Measurements from ENCODE around the gene RALY. TPM values are rescaled to one million over a fixed set of nuclear protein-coding genes. Genes with fewer than 3 reads are reported as not detected.

The RALY gene
- total RNA-seq, 1 donor from 2014 or later, result 234 TPM

DNA sequence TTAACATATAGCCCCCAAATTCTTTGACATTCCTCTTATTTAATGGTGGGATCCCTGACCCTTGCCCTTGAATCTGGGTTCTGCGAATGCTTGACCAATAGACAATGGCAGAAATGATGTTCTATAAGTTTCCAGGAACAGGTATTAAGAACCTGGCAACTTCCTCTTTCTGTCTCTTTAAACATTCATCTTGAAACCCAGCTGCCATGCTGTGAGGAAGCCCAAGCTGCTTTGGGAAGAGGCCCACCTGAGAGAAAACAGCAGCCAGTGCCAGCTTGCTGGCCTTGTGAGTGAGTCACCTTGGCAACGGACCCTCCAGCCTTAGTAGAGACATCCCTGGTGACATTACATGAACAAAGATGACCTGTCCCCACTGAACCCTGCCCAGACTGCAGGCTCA, 45.2 kb upstream of the RALY start:
- Mint-ChIP-seq H3K36me3 (ENCODE audit: unreplicated experiment) (peaks cover 4% of the 10 kb centered on the region), H3K27ac (ENCODE audit: unreplicated experiment) (no peak overlapping the region), H3K27me3 (ENCODE audit: unreplicated experiment) (peaks cover 5% of the 10 kb centered on the region), H3K4me3 (ENCODE audit: unreplicated experiment) (no peak overlapping the region), H3K9me3 (ENCODE audit: unreplicated experiment) (peaks cover 2% of the 10 kb centered on the region), H3K4me1 (ENCODE audit: low read depth, unreplicated experiment) (peaks cover 3% of the 10 kb centered on the region)
- TF ChIP-seq, protein P1, sequence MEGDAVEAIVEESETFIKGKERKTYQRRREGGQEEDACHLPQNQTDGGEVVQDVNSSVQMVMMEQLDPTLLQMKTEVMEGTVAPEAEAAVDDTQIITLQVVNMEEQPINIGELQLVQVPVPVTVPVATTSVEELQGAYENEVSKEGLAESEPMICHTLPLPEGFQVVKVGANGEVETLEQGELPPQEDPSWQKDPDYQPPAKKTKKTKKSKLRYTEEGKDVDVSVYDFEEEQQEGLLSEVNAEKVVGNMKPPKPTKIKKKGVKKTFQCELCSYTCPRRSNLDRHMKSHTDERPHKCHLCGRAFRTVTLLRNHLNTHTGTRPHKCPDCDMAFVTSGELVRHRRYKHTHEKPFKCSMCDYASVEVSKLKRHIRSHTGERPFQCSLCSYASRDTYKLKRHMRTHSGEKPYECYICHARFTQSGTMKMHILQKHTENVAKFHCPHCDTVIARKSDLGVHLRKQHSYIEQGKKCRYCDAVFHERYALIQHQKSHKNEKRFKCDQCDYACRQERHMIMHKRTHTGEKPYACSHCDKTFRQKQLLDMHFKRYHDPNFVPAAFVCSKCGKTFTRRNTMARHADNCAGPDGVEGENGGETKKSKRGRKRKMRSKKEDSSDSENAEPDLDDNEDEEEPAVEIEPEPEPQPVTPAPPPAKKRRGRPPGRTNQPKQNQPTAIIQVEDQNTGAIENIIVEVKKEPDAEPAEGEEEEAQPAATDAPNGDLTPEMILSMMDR (IDR thresholded peaks at IDR 0.05; ENCODE audit: partially characterized antibody, unreplicated experiment), result no peak
- no peak for DNase-seq

DNA sequence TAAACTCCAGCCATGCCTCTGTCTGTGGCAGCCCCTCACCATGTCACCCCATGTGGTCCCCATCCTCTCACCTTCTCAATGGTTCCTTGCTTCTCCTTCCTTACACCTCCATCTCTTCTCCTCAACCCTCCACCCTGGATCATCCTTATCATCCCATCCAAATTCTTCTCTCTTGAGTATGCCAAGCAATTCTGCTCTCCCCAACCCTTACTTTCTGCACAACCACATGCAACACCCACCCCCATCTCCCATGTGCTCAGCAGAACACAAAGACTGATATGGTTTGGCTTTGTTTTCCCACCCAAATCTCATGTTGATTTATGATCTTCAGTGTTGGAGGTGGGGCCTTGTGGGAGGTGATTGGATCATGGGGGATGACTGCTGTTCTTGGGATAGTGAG, 42.5 kb upstream of the RALY start:
- peaks cover 4% of the 10 kb centered on the region for H3K36me3 Mint-ChIP-seq (ENCODE audit: unreplicated experiment)
- H3K27ac Mint-ChIP-seq (ENCODE audit: unreplicated experiment), result no peak overlapping the region
- no peak for DNase-seq
- H3K4me1 Mint-ChIP-seq (ENCODE audit: low read depth, unreplicated experiment), result no peaks in the 10 kb centered on the region
- H3K4me3 Mint-ChIP-seq (ENCODE audit: unreplicated experiment), result no peak overlapping the region
- TF ChIP-seq, protein P1 (IDR thresholded peaks at IDR 0.05; ENCODE audit: partially characterized antibody, unreplicated experiment), result no peak
- peaks cover 2% of the 10 kb centered on the region for H3K27me3 Mint-ChIP-seq (ENCODE audit: unreplicated experiment)
- peaks cover 2% of the 10 kb centered on the region for H3K9me3 Mint-ChIP-seq (ENCODE audit: unreplicated experiment)

DNA sequence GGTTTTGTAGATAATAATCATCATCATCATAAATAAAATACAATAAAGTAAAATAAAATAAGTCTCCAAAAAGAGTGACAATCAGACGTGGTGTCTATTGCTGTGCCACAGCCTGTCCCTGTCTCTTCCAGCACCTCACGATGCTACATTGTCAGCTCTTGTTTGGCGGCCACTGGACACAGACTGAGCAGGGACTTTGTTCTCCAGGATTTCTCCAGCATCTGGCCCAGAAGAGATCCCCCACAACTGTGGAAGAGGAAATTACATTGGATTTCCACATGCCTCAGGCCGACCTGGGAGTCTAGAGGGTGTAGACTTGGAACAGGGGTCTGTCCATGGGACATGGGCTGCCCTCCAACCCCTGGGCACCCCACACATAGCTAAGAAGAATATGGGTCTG, 39.2 kb upstream of the RALY start:
- no peaks in the 10 kb centered on the region for H3K9me3 Mint-ChIP-seq (ENCODE audit: unreplicated experiment)
- no peaks in the 10 kb centered on the region for H3K4me1 Mint-ChIP-seq (ENCODE audit: low read depth, unreplicated experiment)
- H3K36me3 Mint-ChIP-seq (ENCODE audit: unreplicated experiment), result no peaks in the 10 kb centered on the region
- TF ChIP-seq, protein P1 (IDR thresholded peaks at IDR 0.05; ENCODE audit: partially characterized antibody, unreplicated experiment), result no peak
- H3K4me3 Mint-ChIP-seq (ENCODE audit: unreplicated experiment), result no peak overlapping the region
- no peak overlapping the region for H3K27ac Mint-ChIP-seq (ENCODE audit: unreplicated experiment)
- H3K27me3 Mint-ChIP-seq (ENCODE audit: unreplicated experiment), result peaks cover 2% of the 10 kb centered on the region
- no peak for DNase-seq

DNA sequence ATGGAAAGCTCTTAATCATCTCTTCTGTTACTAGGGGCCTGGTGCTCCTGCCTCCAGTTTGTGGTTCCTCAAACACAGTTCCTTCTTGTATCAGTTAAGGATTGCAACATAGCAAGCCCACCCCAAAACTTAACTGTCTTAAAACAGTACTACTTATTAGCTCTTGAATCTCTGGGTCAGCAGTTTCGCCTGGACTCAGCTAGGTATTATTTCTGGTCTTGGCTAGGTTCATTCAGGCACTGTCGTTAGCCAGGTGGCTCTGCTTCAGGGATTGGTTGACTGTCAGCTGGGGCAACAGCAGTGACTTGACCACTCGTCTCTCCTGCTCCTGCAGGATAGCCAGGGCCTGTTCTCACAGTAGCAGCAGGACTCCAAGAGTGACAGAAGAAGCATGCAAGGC, 30.0 kb upstream of the RALY start:
- no peaks in the 10 kb centered on the region for H3K36me3 Mint-ChIP-seq (ENCODE audit: unreplicated experiment)
- H3K4me1 Mint-ChIP-seq (ENCODE audit: low read depth, unreplicated experiment), result peaks cover 8% of the 10 kb centered on the region
- H3K27ac Mint-ChIP-seq (ENCODE audit: unreplicated experiment), result no peak overlapping the region
- peaks cover 2% of the 10 kb centered on the region for H3K27me3 Mint-ChIP-seq (ENCODE audit: unreplicated experiment)
- peaks cover 3% of the 10 kb centered on the region for H3K9me3 Mint-ChIP-seq (ENCODE audit: unreplicated experiment)
- H3K4me3 Mint-ChIP-seq (ENCODE audit: unreplicated experiment), result no peak overlapping the region
- DNase-seq, result no peak
- TF ChIP-seq, protein P1 (IDR thresholded peaks at IDR 0.05; ENCODE audit: partially characterized antibody, unreplicated experiment), result no peak

DNA sequence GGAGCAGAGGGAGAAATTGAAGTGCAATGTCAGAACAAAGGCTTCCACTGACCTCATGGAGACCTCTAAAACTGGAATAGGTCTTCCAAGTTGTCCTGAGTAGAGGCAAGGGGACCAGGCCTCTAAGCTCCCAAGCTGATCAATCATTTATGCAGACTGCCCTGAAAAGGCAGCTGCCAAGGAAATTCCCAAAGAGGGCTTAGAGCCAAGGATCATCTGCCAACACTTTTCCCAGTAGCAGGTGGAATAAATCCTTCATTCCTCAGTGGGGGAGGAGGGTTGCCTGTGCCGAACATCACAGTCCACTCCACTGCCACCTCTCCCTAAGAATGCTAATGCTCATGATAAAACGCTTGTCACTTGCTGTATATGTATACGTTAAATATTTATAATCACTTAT, 29.3 kb upstream of the RALY start:
- H3K4me1 Mint-ChIP-seq (ENCODE audit: low read depth, unreplicated experiment), result peaks cover 8% of the 10 kb centered on the region
- no peak overlapping the region for H3K27ac Mint-ChIP-seq (ENCODE audit: unreplicated experiment)
- H3K27me3 Mint-ChIP-seq (ENCODE audit: unreplicated experiment), result peaks cover 2% of the 10 kb centered on the region
- peaks cover 3% of the 10 kb centered on the region for H3K9me3 Mint-ChIP-seq (ENCODE audit: unreplicated experiment)
- H3K36me3 Mint-ChIP-seq (ENCODE audit: unreplicated experiment), result no peaks in the 10 kb centered on the region
- no peak for DNase-seq
- TF ChIP-seq, protein P1 (IDR thresholded peaks at IDR 0.05; ENCODE audit: partially characterized antibody, unreplicated experiment), result no peak
- no peak overlapping the region for H3K4me3 Mint-ChIP-seq (ENCODE audit: unreplicated experiment)
